ENCODE data around the gene CPNE6. TPM values are rescaled to one million over a fixed set of nuclear protein-coding genes. Genes with fewer than 3 reads are reported as not detected.
"Not testable (repeated sequence)": the region's sequence is repeated elsewhere in the genome, so short reads cannot be mapped to it uniquely, and the experiment has no call there.

Gene CPNE6
- polyA plus RNA-seq, 1 experiment, result not detected

DNA sequence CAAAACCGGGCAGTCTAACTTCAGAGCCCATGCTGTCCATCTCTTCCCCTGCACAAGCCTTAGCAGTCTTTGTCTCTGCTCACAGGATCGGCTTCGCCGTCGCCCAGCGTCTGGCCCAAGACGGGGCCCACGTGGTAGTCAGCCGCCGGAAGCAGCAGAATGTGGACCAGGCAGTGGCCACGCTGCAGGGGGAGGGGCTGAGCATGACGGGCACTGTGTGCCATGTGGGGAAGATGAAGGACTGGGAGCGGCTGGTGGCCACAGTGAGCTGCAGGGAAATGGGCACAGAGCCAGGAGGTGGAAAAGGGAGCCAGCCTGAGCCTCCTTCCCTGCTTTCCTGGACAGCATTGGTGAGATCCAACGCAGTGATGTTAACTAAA is 33.7 kb upstream of the CPNE6 start:
- TF ChIP-seq, protein P1, sequence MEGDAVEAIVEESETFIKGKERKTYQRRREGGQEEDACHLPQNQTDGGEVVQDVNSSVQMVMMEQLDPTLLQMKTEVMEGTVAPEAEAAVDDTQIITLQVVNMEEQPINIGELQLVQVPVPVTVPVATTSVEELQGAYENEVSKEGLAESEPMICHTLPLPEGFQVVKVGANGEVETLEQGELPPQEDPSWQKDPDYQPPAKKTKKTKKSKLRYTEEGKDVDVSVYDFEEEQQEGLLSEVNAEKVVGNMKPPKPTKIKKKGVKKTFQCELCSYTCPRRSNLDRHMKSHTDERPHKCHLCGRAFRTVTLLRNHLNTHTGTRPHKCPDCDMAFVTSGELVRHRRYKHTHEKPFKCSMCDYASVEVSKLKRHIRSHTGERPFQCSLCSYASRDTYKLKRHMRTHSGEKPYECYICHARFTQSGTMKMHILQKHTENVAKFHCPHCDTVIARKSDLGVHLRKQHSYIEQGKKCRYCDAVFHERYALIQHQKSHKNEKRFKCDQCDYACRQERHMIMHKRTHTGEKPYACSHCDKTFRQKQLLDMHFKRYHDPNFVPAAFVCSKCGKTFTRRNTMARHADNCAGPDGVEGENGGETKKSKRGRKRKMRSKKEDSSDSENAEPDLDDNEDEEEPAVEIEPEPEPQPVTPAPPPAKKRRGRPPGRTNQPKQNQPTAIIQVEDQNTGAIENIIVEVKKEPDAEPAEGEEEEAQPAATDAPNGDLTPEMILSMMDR (IDR thresholded peaks at IDR 0.05; ENCODE audit: insufficient read depth, low read depth, low read length), result no peak
- ChIA-PET CTCF (interaction anchor here (0.6 to 1.8 kb wide), 3 partner anchors 56 to 125 kb away, joined by 3 to 4 read pairs (median 3); partner anchors contain the start of gene PCK2), POLR2A (no interaction called here)
- Histone ChIP-seq H3K36me3 (ENCODE audit: control insufficient read depth, insufficient read depth, low read length) (no peaks in the 10 kb centered on the region), H3K4me3 (ENCODE audit: low read depth, low read length) (no peak overlapping the region), H3K27me3 (ENCODE audit: control insufficient read depth, insufficient read depth, low read length) (0 out of 2 replicates have a peak, but pooled peaks cover 2% of the 10 kb centered on the region)
- DNase-seq (ENCODE audit: low read depth), result no peak

GRCh38 chr14:24038686-24039085 is 32.7 kb upstream of the CPNE6 start:
- no peak for DNase-seq (ENCODE audit: low read depth)
- CTCF ChIA-PET, result interaction anchor here (1.0 to 1.8 kb wide), 2 partner anchors 55 to 70 kb away, joined by 3 to 4 read pairs; partner anchors contain the start of gene PCK2
- H3K27me3 ChIP-seq (ENCODE audit: control insufficient read depth, insufficient read depth, low read length), result 0 out of 2 replicates have a peak, but pooled peaks cover 2% of the 10 kb centered on the region
- H3K4me3 ChIP-seq (ENCODE audit: low read depth, low read length), result no peak overlapping the region
- TF ChIP-seq, protein P1 (IDR thresholded peaks at IDR 0.05; ENCODE audit: insufficient read depth, low read depth, low read length), result no peak
- POLR2A ChIA-PET, result no interaction called here
- no peaks in the 10 kb centered on the region for H3K36me3 ChIP-seq (ENCODE audit: control insufficient read depth, insufficient read depth, low read length)

GRCh38 chr14:24040692-24041091 is 30.7 kb upstream of the CPNE6 start:
- H3K4me3 ChIP-seq (ENCODE audit: low read depth, low read length), result no peak overlapping the region
- H3K36me3 ChIP-seq (ENCODE audit: control insufficient read depth, insufficient read depth, low read length), result no peaks in the 10 kb centered on the region
- TF ChIP-seq, protein P1 (IDR thresholded peaks at IDR 0.05; ENCODE audit: insufficient read depth, low read depth, low read length), result no peak
- 0 out of 2 replicates have a peak, but pooled peaks cover 2% of the 10 kb centered on the region for H3K27me3 ChIP-seq (ENCODE audit: control insufficient read depth, insufficient read depth, low read length)
- no peak for DNase-seq (ENCODE audit: low read depth)
- ChIA-PET CTCF (no interaction called here), POLR2A (no interaction called here)

DNA sequence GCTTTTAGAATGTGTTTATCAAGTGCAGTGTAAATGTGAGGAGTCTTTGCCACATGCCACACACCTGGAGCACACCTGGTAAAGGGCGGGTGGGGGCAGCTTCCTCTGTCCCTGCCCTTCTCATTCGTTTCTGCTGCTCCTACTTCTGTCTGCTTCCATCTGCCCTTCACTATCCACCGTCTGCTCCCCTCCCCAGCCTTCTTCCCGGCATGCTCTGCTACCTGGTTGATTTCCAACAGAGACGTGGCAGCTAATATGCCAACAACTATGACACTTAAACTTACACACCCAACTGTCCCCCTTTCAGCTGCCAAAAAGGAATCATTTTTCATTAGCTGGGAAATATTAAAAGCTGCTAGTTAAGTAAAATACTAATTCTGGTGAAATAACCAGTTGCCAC is 28.6 kb upstream of the CPNE6 start:
- ChIA-PET CTCF (interaction anchor here (0.6 to 2.8 kb wide), 3 partner anchors 11 to 108 kb away, joined by 3 to 6 read pairs (median 4); no protein-coding TSS in a partner anchor), POLR2A (no interaction called here)
- no peak overlapping the region for H3K4me3 ChIP-seq (ENCODE audit: low read depth, low read length)
- no peak for DNase-seq (ENCODE audit: low read depth)
- TF ChIP-seq, protein P1 (IDR thresholded peaks at IDR 0.05; ENCODE audit: insufficient read depth, low read depth, low read length), result no peak
- H3K27me3 ChIP-seq (ENCODE audit: control insufficient read depth, insufficient read depth, low read length), result peaks cover 2% of the 10 kb centered on the region; the same call in 1 of the 2 replicates
- H3K36me3 ChIP-seq (ENCODE audit: control insufficient read depth, insufficient read depth, low read length), result no peaks in the 10 kb centered on the region

DNA sequence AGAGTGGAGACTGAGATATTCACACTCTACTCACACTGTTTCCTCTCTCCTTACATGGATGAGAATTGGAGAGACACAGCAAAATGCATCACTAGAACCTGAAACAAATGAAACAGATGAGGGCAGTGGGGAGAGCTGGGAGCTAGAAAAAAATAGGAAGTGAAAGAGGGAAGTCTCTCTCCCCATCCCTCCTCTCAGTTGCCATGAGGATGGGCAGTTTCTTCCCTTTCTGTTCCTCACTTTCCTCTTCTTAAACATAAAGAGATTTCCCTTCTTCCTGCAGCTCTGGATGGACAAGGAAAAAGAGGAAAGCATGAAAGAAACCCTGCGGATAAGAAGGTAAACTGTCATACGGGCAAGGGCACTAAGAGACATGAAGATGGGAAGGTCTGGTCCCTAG is 22.4 kb upstream of the CPNE6 start:
- DNase-seq (ENCODE audit: low read depth); H3K27me3 ChIP-seq (ENCODE audit: control insufficient read depth, insufficient read depth, low read length); CTCF ChIA-PET; POLR2A ChIA-PET; H3K36me3 ChIP-seq (ENCODE audit: control insufficient read depth, insufficient read depth, low read length); H3K4me3 ChIP-seq (ENCODE audit: low read depth, low read length): not testable (repeated sequence)

GRCh38 chr14:24050753-24051152 is 20.6 kb upstream of the CPNE6 start:
- H3K27me3 ChIP-seq (ENCODE audit: control insufficient read depth, insufficient read depth, low read length), result peaks cover 12% of the 10 kb centered on the region
- H3K36me3 ChIP-seq (ENCODE audit: control insufficient read depth, insufficient read depth, low read length); POLR2A ChIA-PET; H3K4me3 ChIP-seq (ENCODE audit: low read depth, low read length); DNase-seq (ENCODE audit: low read depth): not testable (repeated sequence)
- CTCF ChIA-PET, result interaction anchor here (0.6 to 2.0 kb wide), 3 partner anchors 8 to 257 kb away, joined by 3 to 10 read pairs (median 5); no protein-coding TSS in a partner anchor

Measured in BJ (cell line).